Measurements from ENCODE around the gene PPP1R2. TPM values are rescaled to one million over a fixed set of nuclear protein-coding genes. Genes with fewer than 3 reads are reported as not detected.

PPP1R2 gene
- total and polyA plus RNA-seq, 2 donors (not counting 3 experiments of a cell fraction or from before 2014, with no cell fraction given) = 19.9 to 37.3 TPM

GRCh38 chr3:195546130-195546560, 3.0 kb upstream of the PPP1R2 start:
- dilution Hi-C loops (cut with MboI; ENCODE audit: extremely low pct_ligation_motif_present, low sequenced_read_pairs) (no loop called here), intact Hi-C loops (cut with micrococcal nuclease) (loop anchor here (10.0 kb wide), 1 partner anchor 309 kb away; no protein-coding TSS in a partner anchor)
- H2AFZ ChIP-seq (ENCODE audit: low read depth, low read length) = no peak overlapping the region
- FAIRE-seq (peak; percentile 95), DNase-seq (ENCODE audit: low read depth, low spot score) (peak; percentile 68)
- POLR2A ChIA-PET = interaction anchor here (0.6 kb wide), 1 partner anchor 171 kb away, joined by 5 read pairs; no protein-coding TSS in a partner anchor
- no peaks in the 10 kb centered on the region for H3K9me3 ChIP-seq (replicated peaks; ENCODE audit: control insufficient read depth, insufficient read depth, low read length)
- H3K27me3 ChIP-seq (ENCODE audit: control insufficient read depth in 2 of 2, insufficient read depth in 2 of 2, low read length in 2 of 2) = peaks cover 14 to 19% of the 10 kb centered on the region in 2 experiments
- H3K9me1 ChIP-seq (replicated peaks; ENCODE audit: control insufficient read depth, extremely low read depth, insufficient read depth, low read length) = no peaks in the 10 kb centered on the region
- CTCF ChIA-PET = interaction anchor here (1.6 to 2.7 kb wide), 3 partner anchors 10 to 348 kb away, joined by 4 to 9 read pairs (median 7); partner anchors contain the start of gene XXYLT1
- no peak overlapping the region for H3K9ac ChIP-seq (replicated peaks; ENCODE audit: extremely low read depth, insufficient read depth, low read length)
- no peak overlapping the region for H3K27ac ChIP-seq (ENCODE audit: insufficient read depth, low read depth, low read length)
- H3K36me3 ChIP-seq (ENCODE audit: control insufficient read depth in 2 of 2, extremely low read depth in 1 of 2, insufficient read depth in 2 of 2, low read length in 2 of 2) = no peaks in the 10 kb centered on the region
- no peaks in the 10 kb centered on the region for H4K20me1 ChIP-seq (replicated peaks; ENCODE audit: control insufficient read depth, extremely low read depth, insufficient read depth, low read length)
- peak overlapping the region; percentile 69 for H3K4me2 ChIP-seq (ENCODE audit: insufficient read depth, low read length)
- H3K4me1 ChIP-seq (ENCODE audit: control insufficient read depth, extremely low read depth, insufficient read depth, low read length) = peaks cover 33% of the 10 kb centered on the region
- no TSS peak for BruUV-seq (replicated peaks)
- no peak overlapping the region for H3K4me3 ChIP-seq (replicated peaks in 1 of 3; ENCODE audit: insufficient read depth in 1 of 3, low read depth in 1 of 3, low read length in 3 of 3)
- H3K79me2 ChIP-seq (ENCODE audit: control insufficient read depth, insufficient read depth, low read length) = peaks cover 11% of the 10 kb centered on the region
- no peak for TF ChIP-seq EZH2 (IDR thresholded peaks at IDR 0.05; ENCODE audit: borderline replicate concordance, low read depth, low read length, severe bottlenecking)
- TF ChIP-seq JUN (IDR thresholded peaks at IDR 0.05; ENCODE audit: borderline replicate concordance, insufficient read depth, insufficient read length, low read depth) = no peak
- TF ChIP-seq CTCF (IDR thresholded peaks at IDR 0.05; ENCODE audit: extremely low read depth in 1 of 2, insufficient read depth in 1 of 2, low read depth in 1 of 2, low read length in 2 of 2) = no peak
- no peak for TF ChIP-seq MAX (IDR thresholded peaks at IDR 0.05; ENCODE audit: insufficient read depth, insufficient read length)
- TF ChIP-seq POLR2AphosphoS5 (IDR thresholded peaks at IDR 0.05; ENCODE audit: insufficient read depth, low read depth, low read length) = peak; percentile 21
- TF ChIP-seq FOS (IDR thresholded peaks at IDR 0.05; ENCODE audit: borderline replicate concordance, insufficient read depth, low read length) = peak; percentile 81
- no peak for TF ChIP-seq MYC (IDR thresholded peaks at IDR 0.05; ENCODE audit: low read depth, low read length)
